H1 (cell line): Measurements from ENCODE around the gene TPRN. TPM values are rescaled to one million over a fixed set of nuclear protein-coding genes. Genes with fewer than 3 reads are reported as not detected.
"Not testable (repeated sequence)": the region's sequence is repeated elsewhere in the genome, so short reads cannot be mapped to it uniquely, and the experiment has no call there.

Source experiments
- CTCF ChIA-PET: fragments of 300-600 bp; sonication (Branson Sonifier 250); formaldehyde crosslinking; loops from one replicate; lab custom pipeline; 2021; ENCODE audit not compliant: partially characterized antibody; lab: Charles Lee
- POLR2A ChIA-PET: fragments of 300-600 bp; sonication (Branson Sonifier 250); formaldehyde crosslinking; loops from one replicate; lab custom pipeline; 2021; ENCODE audit warnings: inconsistent platforms; ENCODE audit not compliant: partially characterized antibody; lab: Charles Lee
- DNase-seq, 2 experiments: peaks; one replicate each; pipeline versions ENCODE4 v3.0.0 to v3.0.0-alpha.2; 2010 to 2022; ENCODE audit warnings: low spot score in 2 of 2, low read depth in 1 of 2, mixed read lengths in 1 of 2
- FAIRE-seq: peaks from 2 replicates; lab custom pipeline; 2011; peaks lifted over from hg19 to GRCh38; lab: Jason Lieb, UNC
- H2AFZ ChIP-seq: 2 replicates; pipeline ENCODE4 v1.8.1; 2012; ENCODE audit warnings: low read length, inconsistent platforms
- H2AK5ac ChIP-seq: 2 replicates; pipeline ENCODE4 v1.6.1; 2013; ENCODE audit warnings: low read depth, low read length
- H2BK120ac ChIP-seq: replicated peaks from 2 replicates; pipeline ENCODE3; 2013; ENCODE audit warnings: low read depth, low read length, inconsistent platforms
- H2BK12ac ChIP-seq: 2 replicates; pipeline ENCODE4 v1.6.1; 2013; ENCODE audit warnings: low read depth, low read length
- H2BK15ac ChIP-seq: 2 replicates; pipeline ENCODE4 v1.6.1; 2013; ENCODE audit warnings: low read length
- H2BK20ac ChIP-seq: 2 replicates; pipeline ENCODE4 v1.6.1; 2013; ENCODE audit warnings: low read length
- H2BK5ac ChIP-seq: 2 replicates; pipeline ENCODE4 v1.6.1; 2013; ENCODE audit warnings: low read depth, low read length
- H3K14ac ChIP-seq: 2 replicates; pipeline ENCODE4 v1.6.1; 2013; ENCODE audit warnings: inconsistent platforms; ENCODE audit not compliant: insufficient read length
- H3K18ac ChIP-seq: 2 replicates; pipeline ENCODE4 v1.6.1; 2013; ENCODE audit warnings: low read length; ENCODE audit errors: extremely low read depth
- H3K23ac ChIP-seq: 2 replicates; pipeline ENCODE4 v1.6.1; 2013; ENCODE audit warnings: inconsistent platforms; ENCODE audit not compliant: insufficient read length
- H3K23me2 ChIP-seq: 2 replicates; pipeline ENCODE4 v1.6.1; 2013; ENCODE audit warnings: low read depth, low read length
- H3K27ac ChIP-seq: 2 replicates; pipeline ENCODE4 v1.6.1; 2011; ENCODE audit warnings: low read depth, low read length, inconsistent platforms
- H3K27me3 ChIP-seq, 4 experiments: replicated peaks in 1 of 4; 1 replicate in 1 of 4; 2 replicates in 3 of 4; pipeline versions ENCODE4 v1.6.1 to v1.8.1; 2011 to 2013; ENCODE audit warnings: low read length in 3 of 4, mild to moderate bottlenecking in 3 of 4, inconsistent platforms in 2 of 4, mixed read lengths in 2 of 4, moderate library complexity in 1 of 4; ENCODE audit not compliant: control insufficient read depth in 3 of 4, insufficient read depth in 3 of 4; ENCODE audit errors: extremely low read depth in 1 of 4
- H3K36me3 ChIP-seq, 4 experiments: 2 replicates each; pipeline versions ENCODE4 v1.6.1 to v1.8.1; 2011 to 2013; ENCODE audit warnings: mild to moderate bottlenecking in 4 of 4, low read length in 3 of 4, moderate library complexity in 2 of 4, control low read depth in 1 of 4, inconsistent platforms in 1 of 4; ENCODE audit not compliant: insufficient read depth in 4 of 4, control insufficient read depth in 2 of 4
- H3K4ac ChIP-seq: replicated peaks from 2 replicates; pipeline ENCODE3; 2013; ENCODE audit warnings: low read length, low read depth, mixed read lengths, inconsistent platforms; ENCODE audit not compliant: insufficient read length
- H3K4me1 ChIP-seq, 4 experiments: replicated peaks in 1 of 4; 1 replicate in 1 of 4; 2 replicates in 3 of 4; pipeline versions ENCODE4 v1.6.1 to v1.8.1; 2011 to 2013; ENCODE audit warnings: low read length in 3 of 4, inconsistent platforms in 2 of 4, mixed read lengths in 1 of 4; ENCODE audit not compliant: insufficient read depth in 4 of 4, control insufficient read depth in 3 of 4
- H3K4me2 ChIP-seq, 2 experiments: 2 replicates each; pipeline versions ENCODE4 v1.6.1 to v1.8.1; 2011 to 2013; ENCODE audit warnings: low read depth in 2 of 2, low read length in 2 of 2, control low read depth in 1 of 2, inconsistent platforms in 1 of 2, mild to moderate bottlenecking in 1 of 2; ENCODE audit not compliant: insufficient read depth in 1 of 2
- H3K4me3 ChIP-seq, 4 experiments: fragments of 200-600, 300-600 bp in 1 of 4; sonication (generic), shearing (Covaris generic), sonication (Bioruptor Twin) in 1 of 4; 2 replicates each; pipeline versions ENCODE4 v1.5.1 to v1.8.1; 2011 to 2016; ENCODE audit warnings: low read length in 4 of 4, low read depth in 3 of 4, control low read depth in 2 of 4, inconsistent platforms in 2 of 4, mild to moderate bottlenecking in 2 of 4, mixed read lengths in 1 of 4, moderate library complexity in 1 of 4; ENCODE audit not compliant: insufficient read depth in 2 of 4; ENCODE audit errors: extremely low read depth in 1 of 4
- H3K56ac ChIP-seq: replicated peaks from 2 replicates; pipeline ENCODE3; 2013; ENCODE audit warnings: low read depth, mild to moderate bottlenecking, mixed read lengths, low read length, inconsistent platforms; ENCODE audit not compliant: insufficient read length
- H3K79me1 ChIP-seq: 2 replicates; pipeline ENCODE4 v1.6.1; 2013; ENCODE audit warnings: low read depth, low read length, control low read depth
- H3K79me2 ChIP-seq, 2 experiments: 2 replicates each; pipeline versions ENCODE4 v1.6.1 to v1.8.1; 2012 to 2013; ENCODE audit warnings: low read length in 2 of 2, mild to moderate bottlenecking in 2 of 2, inconsistent platforms in 1 of 2; ENCODE audit not compliant: insufficient read depth in 2 of 2, control insufficient read depth in 1 of 2
- H3K9ac ChIP-seq, 4 experiments: replicated peaks in 1 of 4; 1 replicate in 1 of 4; 2 replicates in 3 of 4; pipeline versions ENCODE4 v1.6.1 to v1.8.1; 2011 to 2013; ENCODE audit warnings: low read depth in 3 of 4, low read length in 3 of 4, control low read depth in 2 of 4, mild to moderate bottlenecking in 2 of 4, moderate library complexity in 2 of 4, inconsistent platforms in 1 of 4; ENCODE audit errors: extremely low read depth in 1 of 4
- H3K9me3 ChIP-seq, 2 experiments: 2 replicates each; pipeline versions ENCODE4 v1.6.1 to v1.8.1; 2012 to 2013; ENCODE audit warnings: mild to moderate bottlenecking in 2 of 2, moderate library complexity in 2 of 2, control low read depth in 1 of 2, inconsistent platforms in 1 of 2, low read depth in 1 of 2, low read length in 1 of 2, mixed read lengths in 1 of 2; ENCODE audit not compliant: insufficient read depth in 2 of 2
- H4K20me1 ChIP-seq, 2 experiments: replicated peaks in 1 of 2; 2 replicates each; pipeline versions ENCODE3 to v1.8.1; 2011 to 2013; ENCODE audit warnings: inconsistent platforms in 2 of 2, low read length in 2 of 2, mild to moderate bottlenecking in 1 of 2; ENCODE audit not compliant: insufficient read depth in 2 of 2, control insufficient read depth in 1 of 2
- H4K5ac ChIP-seq: 2 replicates; pipeline ENCODE4 v1.6.1; 2013; ENCODE audit warnings: low read length, low read depth, mixed read lengths, inconsistent platforms; ENCODE audit not compliant: insufficient read length
- H4K8ac ChIP-seq: 2 replicates; pipeline ENCODE4 v1.8.0; 2013; ENCODE audit warnings: mild to moderate bottlenecking, moderate library complexity, low read length, inconsistent platforms; ENCODE audit not compliant: insufficient read depth; ENCODE audit errors: extremely low read depth
- H4K91ac ChIP-seq: replicated peaks from 2 replicates; pipeline ENCODE3; 2013; ENCODE audit warnings: low read length, mixed read lengths, inconsistent platforms; ENCODE audit not compliant: insufficient read length
- POLR2AphosphoS5 ChIP-seq: IDR thresholded peaks from 2 replicates; pipeline ENCODE4 v1.6.1; 2011; ENCODE audit warnings: low read depth, low read length
- SP1 ChIP-seq: IDR thresholded peaks from 2 replicates; pipeline ENCODE4 v1.6.1; 2011; ENCODE audit warnings: low read depth, low read length
- WGBS, 2 experiments: shearing (Covaris generic) in 1 of 2; methylation state at CpG; one replicate each; pipeline versions ENCODE4 v1.1.6 to v1.1.7; 2013 to 2015; ENCODE audit warnings: low lambda C conversion rate in 2 of 2, mixed read lengths in 2 of 2, inconsistent platforms in 1 of 2, low coverage in 1 of 2, missing lambda C conversion rate in 1 of 2; ENCODE audit not compliant: insufficient replicate concordance in 2 of 2, insufficient coverage in 1 of 2, insufficient read length in 1 of 2; ENCODE audit errors: extremely low coverage in 1 of 2, missing lambda C conversion rate in 1 of 2; 5-methylcytosine and 5-hydroxymethylcytosine counted together
- polyA plus RNA-seq, 7 experiments: library from polyadenylated mRNA; depleted of rRNA in 3 of 7; stranded (reverse) in 5 of 7; unstranded in 2 of 7; fragments of >200 nt in 5 of 7; fragments of 200-250 nt in 2 of 7; gene quantifications; 1 replicate in 5 of 7; 2 replicates in 1 of 7; 4 replicates in 1 of 7; pipeline versions ENCODE4 v1.2.1 to v1.2.3, GENCODE V29; 2011 to 2013; ENCODE audit warnings: missing spikeins in 2 of 7, mixed read lengths in 2 of 7
- total RNA-seq: library from RNA; stranded (reverse); fragmentation: NEBNext Ultra II Directional; extraction: Animal tissue kit (Norgen Biotek cat#: 25700); gene quantifications from 2 replicates; pipeline ENCODE4 v1.2.1, GENCODE V29; 2021

Gene TPRN
- total and polyA plus RNA-seq, 2 of the 8 experiments (the other 6 are each of a cell fraction or from before 2014, with no cell fraction given) = 9.7 to 23.2 TPM

DNA sequence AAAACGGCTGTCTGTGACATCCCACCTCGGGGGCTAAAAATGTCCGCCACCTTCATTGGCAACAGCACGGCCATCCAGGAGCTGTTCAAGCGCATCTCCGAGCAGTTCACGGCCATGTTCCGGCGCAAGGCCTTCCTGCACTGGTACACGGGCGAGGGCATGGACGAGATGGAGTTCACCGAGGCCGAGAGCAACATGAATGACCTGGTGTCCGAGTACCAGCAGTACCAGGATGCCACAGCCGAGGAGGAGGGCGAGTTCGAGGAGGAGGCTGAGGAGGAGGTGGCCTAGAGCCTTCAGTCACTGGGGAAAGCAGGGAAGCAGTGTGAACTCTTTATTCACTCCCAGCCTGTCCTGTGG lies 42.7 kb upstream of the TPRN start:
- H2AFZ ChIP-seq, H2AK5ac ChIP-seq, H3K18ac ChIP-seq, H3K23ac ChIP-seq, FAIRE-seq, H3K4me2 ChIP-seq, H3K23me2 ChIP-seq, H2BK20ac ChIP-seq, H3K27ac ChIP-seq, H3K56ac ChIP-seq, H4K91ac ChIP-seq, H3K4ac ChIP-seq, H3K79me1 ChIP-seq, H2BK5ac ChIP-seq, H2BK12ac ChIP-seq, H3K4me3 ChIP-seq, DNase-seq, H2BK120ac ChIP-seq, H3K9ac ChIP-seq, H3K27me3 ChIP-seq, H4K8ac ChIP-seq, H4K5ac ChIP-seq, H2BK15ac ChIP-seq, H3K14ac ChIP-seq, H3K9me3 ChIP-seq: not testable (repeated sequence)
- 0 out of 2 replicates have a peak, but pooled peaks have one; percentile 56 for TF ChIP-seq POLR2AphosphoS5
- peak; percentile 44; the same call in 1 of the 2 replicates for TF ChIP-seq SP1
- ChIA-PET POLR2A (interaction anchor here (1.1 to 69.9 kb wide), 10 partner anchors 8 to 173 kb away, joined by 3 to 1462 read pairs (median 4); partner anchors contain the start of genes ANAPC2, CYSRT1, NDOR1 and NELFB), CTCF (interaction anchor here (0.6 to 9.1 kb wide), 8 partner anchors 10 to 214 kb away, joined by 3 to 113 read pairs (median 5); partner anchors contain the start of genes CYSRT1, RNF208 and RNF224)
- peaks cover 17 to 23% of the 10 kb centered on the region in 2 experiments for H4K20me1 ChIP-seq
- WGBS, 2 experiments = 99% methylated on average over 18 of the region's 18 CpGs; no CpG with 5 or more reads in 1 of the 2 experiments
- H3K79me2 ChIP-seq = peaks cover 0 to 20% of the 10 kb centered on the region in 2 experiments; a peak in 2 of 4 replicates
- peaks cover 6 to 18% (median 15%) of the 10 kb centered on the region in 4 experiments; a peak in 7 of 8 replicates for H3K36me3 ChIP-seq
- peaks cover 0 to 20% (median 11%) of the 10 kb centered on the region in 4 experiments; a peak in 5 of 7 replicates for H3K4me1 ChIP-seq
